ENCODE data around the gene ACSS1.

Gene ACSS1

DNA sequence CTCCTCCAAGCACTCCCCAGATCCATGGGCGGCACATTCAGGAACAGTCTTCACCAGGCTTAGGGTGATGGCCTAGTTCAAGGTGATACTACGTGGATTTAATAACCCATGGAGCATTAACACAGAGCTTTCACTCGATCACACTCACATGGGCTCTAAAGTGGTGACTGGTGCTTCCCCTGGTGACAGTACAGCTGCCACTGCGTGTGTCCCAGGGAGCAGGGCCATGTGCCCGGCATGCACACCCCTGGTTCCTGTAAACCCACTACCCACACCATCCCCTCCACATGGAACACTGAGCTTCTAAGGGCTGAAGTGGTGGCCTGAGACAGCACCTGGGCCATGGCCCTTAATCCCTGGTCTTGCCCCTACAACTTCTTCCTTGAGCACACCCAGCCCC is 37.6 kb downstream of the ACSS1 start:
- no peak for DNase-seq (ENCODE audit: low read depth in 1 of 2, low spot score in 1 of 2)
- Histone ChIP-seq H3K27me3 (ENCODE audit: insufficient read depth, poor library complexity, severe bottlenecking) (no peaks in the 10 kb centered on the region), H3K4me3 (replicated peaks; ENCODE audit: insufficient read depth, low read length) (no peak overlapping the region), H3K27ac (replicated peaks) (no peak overlapping the region)
- TF ChIP-seq SPI1 (IDR thresholded peaks at IDR 0.05; ENCODE audit: borderline replicate concordance, low read depth) (no peak), GABPA (IDR thresholded peaks at IDR 0.05; ENCODE audit: low read depth) (no peak), POLR2AphosphoS5 (IDR thresholded peaks at IDR 0.05; ENCODE audit: low read depth) (no peak)
- TF ChIP-seq, protein P1, sequence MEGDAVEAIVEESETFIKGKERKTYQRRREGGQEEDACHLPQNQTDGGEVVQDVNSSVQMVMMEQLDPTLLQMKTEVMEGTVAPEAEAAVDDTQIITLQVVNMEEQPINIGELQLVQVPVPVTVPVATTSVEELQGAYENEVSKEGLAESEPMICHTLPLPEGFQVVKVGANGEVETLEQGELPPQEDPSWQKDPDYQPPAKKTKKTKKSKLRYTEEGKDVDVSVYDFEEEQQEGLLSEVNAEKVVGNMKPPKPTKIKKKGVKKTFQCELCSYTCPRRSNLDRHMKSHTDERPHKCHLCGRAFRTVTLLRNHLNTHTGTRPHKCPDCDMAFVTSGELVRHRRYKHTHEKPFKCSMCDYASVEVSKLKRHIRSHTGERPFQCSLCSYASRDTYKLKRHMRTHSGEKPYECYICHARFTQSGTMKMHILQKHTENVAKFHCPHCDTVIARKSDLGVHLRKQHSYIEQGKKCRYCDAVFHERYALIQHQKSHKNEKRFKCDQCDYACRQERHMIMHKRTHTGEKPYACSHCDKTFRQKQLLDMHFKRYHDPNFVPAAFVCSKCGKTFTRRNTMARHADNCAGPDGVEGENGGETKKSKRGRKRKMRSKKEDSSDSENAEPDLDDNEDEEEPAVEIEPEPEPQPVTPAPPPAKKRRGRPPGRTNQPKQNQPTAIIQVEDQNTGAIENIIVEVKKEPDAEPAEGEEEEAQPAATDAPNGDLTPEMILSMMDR (IDR thresholded peaks at IDR 0.05; ENCODE audit: insufficient read depth, low read length), result no peak
- TF ChIP-seq, protein P2, sequence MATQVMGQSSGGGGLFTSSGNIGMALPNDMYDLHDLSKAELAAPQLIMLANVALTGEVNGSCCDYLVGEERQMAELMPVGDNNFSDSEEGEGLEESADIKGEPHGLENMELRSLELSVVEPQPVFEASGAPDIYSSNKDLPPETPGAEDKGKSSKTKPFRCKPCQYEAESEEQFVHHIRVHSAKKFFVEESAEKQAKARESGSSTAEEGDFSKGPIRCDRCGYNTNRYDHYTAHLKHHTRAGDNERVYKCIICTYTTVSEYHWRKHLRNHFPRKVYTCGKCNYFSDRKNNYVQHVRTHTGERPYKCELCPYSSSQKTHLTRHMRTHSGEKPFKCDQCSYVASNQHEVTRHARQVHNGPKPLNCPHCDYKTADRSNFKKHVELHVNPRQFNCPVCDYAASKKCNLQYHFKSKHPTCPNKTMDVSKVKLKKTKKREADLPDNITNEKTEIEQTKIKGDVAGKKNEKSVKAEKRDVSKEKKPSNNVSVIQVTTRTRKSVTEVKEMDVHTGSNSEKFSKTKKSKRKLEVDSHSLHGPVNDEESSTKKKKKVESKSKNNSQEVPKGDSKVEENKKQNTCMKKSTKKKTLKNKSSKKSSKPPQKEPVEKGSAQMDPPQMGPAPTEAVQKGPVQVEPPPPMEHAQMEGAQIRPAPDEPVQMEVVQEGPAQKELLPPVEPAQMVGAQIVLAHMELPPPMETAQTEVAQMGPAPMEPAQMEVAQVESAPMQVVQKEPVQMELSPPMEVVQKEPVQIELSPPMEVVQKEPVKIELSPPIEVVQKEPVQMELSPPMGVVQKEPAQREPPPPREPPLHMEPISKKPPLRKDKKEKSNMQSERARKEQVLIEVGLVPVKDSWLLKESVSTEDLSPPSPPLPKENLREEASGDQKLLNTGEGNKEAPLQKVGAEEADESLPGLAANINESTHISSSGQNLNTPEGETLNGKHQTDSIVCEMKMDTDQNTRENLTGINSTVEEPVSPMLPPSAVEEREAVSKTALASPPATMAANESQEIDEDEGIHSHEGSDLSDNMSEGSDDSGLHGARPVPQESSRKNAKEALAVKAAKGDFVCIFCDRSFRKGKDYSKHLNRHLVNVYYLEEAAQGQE (IDR thresholded peaks at IDR 0.05; ENCODE audit: insufficient replicate concordance, low read depth), result no peak

DNA sequence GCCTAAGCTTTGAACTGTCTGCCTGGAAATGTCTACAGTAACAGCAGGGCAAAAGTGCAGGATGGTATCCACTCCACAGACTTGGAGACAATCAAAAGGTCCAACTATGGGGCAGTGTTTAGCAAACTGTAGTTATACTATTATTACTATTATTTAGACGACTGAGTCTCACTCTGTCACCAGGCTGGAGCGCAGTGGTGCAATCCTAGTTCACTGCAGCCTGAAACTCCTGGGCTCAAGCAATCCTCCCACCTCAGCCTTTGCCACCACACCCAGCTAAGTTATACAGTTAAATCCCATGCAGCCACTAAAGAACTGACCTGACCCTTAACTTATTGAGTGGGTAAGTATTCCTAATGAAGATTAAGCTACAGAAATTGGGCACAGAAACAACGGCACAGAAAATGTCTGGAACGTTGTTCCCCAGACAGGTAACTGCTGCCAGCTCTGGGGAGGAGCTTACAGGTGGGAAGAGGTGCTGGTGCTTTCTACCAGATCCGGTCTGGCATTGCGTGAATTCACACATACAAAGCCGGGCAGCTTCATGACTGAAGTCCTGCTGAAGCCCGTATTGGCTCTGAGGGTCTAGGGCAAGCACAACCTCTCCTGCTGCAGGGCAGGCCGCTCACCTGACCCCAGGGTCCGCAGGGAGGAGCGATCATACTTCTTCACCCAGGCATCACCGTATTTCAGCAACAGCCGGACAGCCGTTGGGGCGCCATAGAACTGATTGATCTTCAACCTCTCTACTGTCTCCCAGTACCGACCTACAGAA is 38.4 kb downstream of the ACSS1 start:
- H3K27ac ChIP-seq (replicated peaks), result no peak overlapping the region
- no peaks in the 10 kb centered on the region for H3K27me3 ChIP-seq (ENCODE audit: insufficient read depth, poor library complexity, severe bottlenecking)
- TF ChIP-seq GABPA (IDR thresholded peaks at IDR 0.05; ENCODE audit: low read depth) (no peak), SPI1 (IDR thresholded peaks at IDR 0.05; ENCODE audit: borderline replicate concordance, low read depth) (no peak), POLR2AphosphoS5 (IDR thresholded peaks at IDR 0.05; ENCODE audit: low read depth) (no peak)
- TF ChIP-seq, protein P1 (IDR thresholded peaks at IDR 0.05; ENCODE audit: insufficient read depth, low read length), result no peak
- TF ChIP-seq, protein P2 (IDR thresholded peaks at IDR 0.05; ENCODE audit: insufficient replicate concordance, low read depth), result no peak
- no peak for DNase-seq (ENCODE audit: low read depth in 1 of 2, low spot score in 1 of 2)
- no peak overlapping the region for H3K4me3 ChIP-seq (replicated peaks; ENCODE audit: insufficient read depth, low read length)

GRCh38 chr20:25018841-25019240 is 39.1 kb downstream of the ACSS1 start:
- Histone ChIP-seq H3K4me3 (replicated peaks; ENCODE audit: insufficient read depth, low read length) (no peak overlapping the region), H3K27me3 (ENCODE audit: insufficient read depth, poor library complexity, severe bottlenecking) (no peaks in the 10 kb centered on the region), H3K27ac (replicated peaks) (no peak overlapping the region)
- no peak for DNase-seq (ENCODE audit: low read depth in 1 of 2, low spot score in 1 of 2)
- TF ChIP-seq, protein P1 (IDR thresholded peaks at IDR 0.05; ENCODE audit: insufficient read depth, low read length), result no peak
- TF ChIP-seq, protein P2 (IDR thresholded peaks at IDR 0.05; ENCODE audit: insufficient replicate concordance, low read depth), result no peak
- TF ChIP-seq GABPA (IDR thresholded peaks at IDR 0.05; ENCODE audit: low read depth) (no peak), POLR2AphosphoS5 (IDR thresholded peaks at IDR 0.05; ENCODE audit: low read depth) (no peak), SPI1 (IDR thresholded peaks at IDR 0.05; ENCODE audit: borderline replicate concordance, low read depth) (no peak)
